CD14-positive monocyte (primary cell): ENCODE data around the gene COL6A1. TPM values are rescaled to one million over a fixed set of nuclear protein-coding genes. Genes with fewer than 3 reads are reported as not detected.
A peak's percentile ranks its signal among the peaks of the same experiment; 100 is the strongest.

Experiments used
- DNase-seq, 3 donors: peaks; one replicate each; pipeline ENCODE4 v3.0.0-alpha.2; 2011 to 2022
- H2AFZ ChIP-seq: 2 replicates; pipeline ENCODE4 v1.6.0; 2012; ENCODE audit warnings: mild to moderate bottlenecking, low read depth, low read length, inconsistent platforms; ENCODE audit not compliant: insufficient read depth, poor library complexity, severe bottlenecking
- H3K27ac ChIP-seq, 2 donors: 1 replicate in 1 of 2; 2 replicates in 1 of 2; pipeline ENCODE4 v1.5.1; 2012 to 2013; ENCODE audit warnings: low read length in 2 of 2, control low read depth in 1 of 2, inconsistent platforms in 1 of 2, low read depth in 1 of 2, mild to moderate bottlenecking in 1 of 2
- H3K27me3 ChIP-seq, 2 donors: one replicate each; pipeline versions ENCODE4 v1.6.0 to v1.6.1; 2011 to 2013; ENCODE audit warnings: low read length in 2 of 2; ENCODE audit not compliant: control insufficient read depth in 2 of 2, insufficient read depth in 2 of 2
- H3K36me3 ChIP-seq, 2 donors: replicated peaks in 1 of 2; 1 replicate in 1 of 2; 2 replicates in 1 of 2; pipeline versions ENCODE4 v1.5.1 to v1.6.1; 2012 to 2013; ENCODE audit warnings: low read length in 2 of 2, control low read depth in 1 of 2, inconsistent platforms in 1 of 2, mild to moderate bottlenecking in 1 of 2; ENCODE audit not compliant: insufficient read depth in 2 of 2, control insufficient read depth in 1 of 2
- H3K4me1 ChIP-seq, 2 donors: 1 replicate in 1 of 2; 2 replicates in 1 of 2; pipeline versions ENCODE4 v1.5.1 to v1.6.1; 2012 to 2013; ENCODE audit warnings: low read length in 2 of 2, control low read depth in 1 of 2, inconsistent platforms in 1 of 2, mild to moderate bottlenecking in 1 of 2, moderate library complexity in 1 of 2; ENCODE audit not compliant: insufficient read depth in 2 of 2, control insufficient read depth in 1 of 2
- H3K4me2 ChIP-seq: replicated peaks from 2 replicates; pipeline ENCODE3; 2012; ENCODE audit warnings: low read length, moderate library complexity, mild to moderate bottlenecking; ENCODE audit not compliant: poor library complexity, severe bottlenecking; ENCODE audit errors: extremely low read depth
- H3K4me3 ChIP-seq, 3 experiments: fragments of 200-600 bp in 1 of 3; sonication (generic) in 1 of 3; replicated peaks in 1 of 3; 1 replicate in 2 of 3; 2 replicates in 1 of 3; pipeline ENCODE4 v1.5.1; 2011 to 2013; ENCODE audit warnings: low read length in 3 of 3, mild to moderate bottlenecking in 3 of 3, control low read depth in 2 of 3, low read depth in 2 of 3, inconsistent platforms in 1 of 3, moderate library complexity in 1 of 3
- H3K79me2 ChIP-seq: 2 replicates; pipeline ENCODE4 v1.6.0; 2012; ENCODE audit warnings: mild to moderate bottlenecking, control low read depth, inconsistent platforms, low read length, moderate library complexity; ENCODE audit not compliant: insufficient read depth
- H3K9ac ChIP-seq: 2 replicates; pipeline ENCODE4 v1.6.0; 2017; ENCODE audit warnings: low read length, mild to moderate bottlenecking; ENCODE audit not compliant: insufficient read depth, poor library complexity, severe bottlenecking
- H3K9me3 ChIP-seq, 2 donors: replicated peaks in 1 of 2; 1 replicate in 1 of 2; 2 replicates in 1 of 2; pipeline versions ENCODE4 v1.5.1 to v1.6.1; 2012 to 2013; ENCODE audit warnings: low read length in 2 of 2, control low read depth in 1 of 2; ENCODE audit not compliant: control insufficient read depth in 1 of 2, insufficient read depth in 1 of 2
- H4K20me1 ChIP-seq: 2 replicates; pipeline ENCODE4 v1.6.0; 2012; ENCODE audit warnings: mild to moderate bottlenecking, low read length, control low read depth, moderate library complexity; ENCODE audit not compliant: insufficient read depth
- H3K27ac Mint-ChIP-seq, 7 donors: one replicate each; pipeline ENCODE4 v1.8.0; 2020; ENCODE audit warnings: mild to moderate bottlenecking in 7 of 7, mixed read lengths in 7 of 7, moderate library complexity in 6 of 7, inconsistent platforms in 2 of 7
- H3K27me3 Mint-ChIP-seq, 3 donors: one replicate each; pipeline ENCODE4 v1.8.0; 2021 to 2022; ENCODE audit warnings: low read depth in 3 of 3, mild to moderate bottlenecking in 3 of 3, mixed read lengths in 3 of 3, moderate library complexity in 3 of 3, inconsistent platforms in 1 of 3
- H3K36me3 Mint-ChIP-seq, 2 donors: one replicate each; pipeline ENCODE4 v1.8.0; 2020; ENCODE audit warnings: mixed read lengths in 2 of 2, inconsistent platforms in 1 of 2, mild to moderate bottlenecking in 1 of 2
- H3K4me1 Mint-ChIP-seq: one replicate; pipeline ENCODE4 v1.8.0; 2020; ENCODE audit warnings: mild to moderate bottlenecking, mixed read lengths
- H3K4me3 Mint-ChIP-seq, 2 donors: one replicate each; pipeline ENCODE4 v1.8.0; 2020; ENCODE audit warnings: mild to moderate bottlenecking in 2 of 2, mixed read lengths in 2 of 2, moderate library complexity in 1 of 2
- H3K9me3 Mint-ChIP-seq, 7 donors: one replicate each; pipeline ENCODE4 v1.8.0; 2020 to 2022; ENCODE audit warnings: mixed read lengths in 7 of 7, mild to moderate bottlenecking in 6 of 7, moderate library complexity in 6 of 7, inconsistent platforms in 2 of 7
- CTCF ChIP-seq: fragments of 200-600 bp; IDR thresholded peaks from one replicate; pipeline ENCODE4 v1.8.0; 2022; ENCODE audit warnings: antibody characterized with exemption, mild to moderate bottlenecking
- WGBS: methylation state at CpG from one replicate; pipeline ENCODE4 v1.1.5; 2013; ENCODE audit warnings: missing lambda C conversion rate; ENCODE audit not compliant: insufficient coverage; 5-methylcytosine and 5-hydroxymethylcytosine counted together
- intact Hi-C, 2 donors: fragments of 100-400 bp; cut with micrococcal nuclease; formaldehyde crosslinking; loops; one replicate each; pipeline versions ENCODE4 v1.15.0 to v1.15.1; 2023
- polyA plus RNA-seq, 3 donors: library from polyadenylated mRNA; depleted of rRNA in 1 of 3; unstranded in 2 of 3; stranded (reverse) in 1 of 3; fragments of 300-500 nt in 2 of 3; fragments of >200 nt in 1 of 3; fragmentation: Illumina TruSeq in 2 of 3; gene quantifications; 1 replicate in 2 of 3; 2 replicates in 1 of 3; pipeline ENCODE4 v1.2.3, GENCODE V29; 2012 to 2021

Gene COL6A1
- polyA plus RNA-seq, 3 donors = 0.08 to 0.11 (median 0.10) TPM

- Mint-ChIP-seq H3K4me1 (peaks cover 4% of the 10 kb centered on the region), H3K9me3 (peaks cover 0 to 4% (median 0%) of the 10 kb centered on the region in 7 donors), H3K36me3 (no peaks in the 10 kb centered on the region), H3K4me3 (peak overlapping the region in 1 of 2 donors; percentile 23), H3K27ac (no peak overlapping the region), H3K27me3 (peaks cover 16 to 25% (median 24%) of the 10 kb centered on the region in 3 donors)
- no peak overlapping the region for H3K4me2 ChIP-seq
- intact Hi-C loops = no loop called here
- H3K9ac ChIP-seq = no peak overlapping the region
- H3K4me3 ChIP-seq = no peak overlapping the region
- no peak overlapping the region for H3K27ac ChIP-seq
- H3K27me3 ChIP-seq = peaks cover 13 to 38% of the 10 kb centered on the region in 2 donors
- H2AFZ ChIP-seq = no peak overlapping the region
- no peaks in the 10 kb centered on the region for H4K20me1 ChIP-seq
- peaks cover 13% of the 10 kb centered on the region in 2 donors for H3K4me1 ChIP-seq
- no peak for TF ChIP-seq CTCF
- no peaks in the 10 kb centered on the region for H3K36me3 ChIP-seq
- no peak for DNase-seq
- H3K79me2 ChIP-seq = no peaks in the 10 kb centered on the region
- H3K9me3 ChIP-seq = peaks cover 0 to 7% of the 10 kb centered on the region in 2 donors
- WGBS = 100% methylated on average over 3 of the region's 3 CpGs
Observed at GRCh38 chr21:45984584-45985095, 3.1 kb downstream of the COL6A1 start.

- Histone ChIP-seq H3K4me2 (no peak overlapping the region), H3K79me2 (no peaks in the 10 kb centered on the region), H3K27ac (no peak overlapping the region), H3K4me3 (no peak overlapping the region), H3K4me1 (peaks cover 13% of the 10 kb centered on the region in 2 donors), H3K9ac (no peak overlapping the region), H2AFZ (no peak overlapping the region), H3K27me3 (peaks cover 11 to 29% of the 10 kb centered on the region in 2 donors), H3K36me3 (no peaks in the 10 kb centered on the region), H3K9me3 (peaks cover 0 to 7% of the 10 kb centered on the region in 2 donors), H4K20me1 (no peaks in the 10 kb centered on the region)
- 86% methylated on average over 26 of the region's 37 CpGs for WGBS
- intact Hi-C loops = no loop called here
- no peak for DNase-seq
- no peak overlapping the region for H3K4me3 Mint-ChIP-seq
- H3K36me3 Mint-ChIP-seq = no peaks in the 10 kb centered on the region
- H3K27ac Mint-ChIP-seq = no peak overlapping the region
- peaks cover 0 to 4% (median 0%) of the 10 kb centered on the region in 7 donors for H3K9me3 Mint-ChIP-seq
- no peak for TF ChIP-seq CTCF
- peaks cover 4% of the 10 kb centered on the region for H3K4me1 Mint-ChIP-seq
- H3K27me3 Mint-ChIP-seq = peaks cover 16 to 25% (median 24%) of the 10 kb centered on the region in 3 donors
Observed at GRCh38 chr21:45985471-45986315, 4.1 kb downstream of the COL6A1 start.
